GM12892 (cell line): ENCODE data around the gene TEX101.

ENCODE experiments used
- POLR2A ChIP-seq: IDR thresholded peaks from 2 replicates; pipeline ENCODE4 v1.6.1; 2011; ENCODE audit warnings: low read depth, low read length, control low read depth
- POLR2AphosphoS5 ChIP-seq: IDR thresholded peaks from 2 replicates; pipeline ENCODE4 v1.6.1; 2011; ENCODE audit warnings: low read depth, low read length, control low read depth

DNA sequence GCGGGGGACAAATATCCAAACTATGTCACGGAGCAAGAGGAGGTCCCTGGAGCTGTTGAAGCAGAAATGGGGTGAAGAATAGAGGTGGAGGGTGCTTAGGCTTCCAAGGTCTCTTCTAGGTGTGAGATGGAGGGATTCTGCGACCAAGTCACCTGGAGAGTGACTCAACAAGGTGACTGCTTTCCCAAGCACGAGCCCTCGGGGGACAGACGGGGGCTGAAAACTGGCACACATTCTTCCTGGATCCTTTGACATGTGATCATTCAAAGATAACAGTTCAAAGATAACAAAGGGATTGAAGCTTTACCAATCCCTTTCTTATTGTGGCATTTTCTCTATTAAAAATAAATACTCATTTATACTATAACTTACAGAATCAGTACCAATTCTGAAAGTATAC, 2.2 kb upstream of the TEX101 start:
- TF ChIP-seq POLR2AphosphoS5 (no peak), POLR2A (no peak)
